HepG2 (cell line): ENCODE results near the gene DLEC1. TPM values are rescaled to one million over a fixed set of nuclear protein-coding genes. Genes with fewer than 3 reads are reported as not detected.
A peak's percentile ranks its signal among the peaks of the same experiment; 100 is the strongest.

ENCODE experiments used
- AKNA ChIP-seq: sonication (generic); formaldehyde crosslinking; IDR thresholded peaks from 2 replicates; pipeline ENCODE4 v1.4.0; 2020; ENCODE audit warnings: missing genetic modification reagents, borderline replicate concordance
- ATF5 ChIP-seq: sonication (generic); formaldehyde crosslinking; IDR thresholded peaks from 2 replicates; pipeline ENCODE4 v1.4.0; 2020; ENCODE audit warnings: mild to moderate bottlenecking, low read depth, missing genetic modification reagents
- BRCA1 ChIP-seq: sonication (generic); formaldehyde crosslinking; IDR thresholded peaks from 2 replicates; pipeline ENCODE4 v1.4.0; 2020; ENCODE audit warnings: missing genetic modification reagents
- DNMT3B ChIP-seq: conservative IDR thresholded peaks from 2 replicates; pipeline ENCODE4 v1.6.1; 2016; ENCODE audit warnings: missing biosample characterization, control low read depth
- E2F2 ChIP-seq: sonication (generic); formaldehyde crosslinking; IDR thresholded peaks from 2 replicates; pipeline ENCODE4 v1.4.0; 2020; ENCODE audit warnings: missing genetic modification reagents, borderline replicate concordance
- GLI4 ChIP-seq: sonication (generic); formaldehyde crosslinking; IDR thresholded peaks from 2 replicates; pipeline ENCODE4 v1.5.1; 2020; ENCODE audit warnings: missing genetic modification reagents, mild to moderate bottlenecking, moderate library complexity, borderline replicate concordance
- JDP2 ChIP-seq: sonication (generic); formaldehyde crosslinking; IDR thresholded peaks from 2 replicates; pipeline ENCODE4 v1.8.1; 2022; ENCODE audit warnings: missing genetic modification reagents, borderline replicate concordance
- KAT7 ChIP-seq: IDR thresholded peaks from 2 replicates; pipeline ENCODE4 v1.6.1; 2018; ENCODE audit warnings: borderline replicate concordance, missing compliant biosample characterization
- MNT ChIP-seq: fragments of 450-650 bp; IDR thresholded peaks from 2 replicates; pipeline ENCODE4 v1.6.1; 2016
- RELA ChIP-seq: sonication (generic); formaldehyde crosslinking; IDR thresholded peaks from 2 replicates; pipeline ENCODE4 v1.4.0; 2020; ENCODE audit warnings: missing genetic modification reagents
- SSRP1 ChIP-seq: IDR thresholded peaks from 2 replicates; pipeline ENCODE4 v1.6.1; 2016; ENCODE audit warnings: control low read depth
- ZBTB44 ChIP-seq: sonication (generic); formaldehyde crosslinking; IDR thresholded peaks from 2 replicates; pipeline ENCODE4 v1.4.0; 2020; ENCODE audit warnings: missing genetic modification reagents
- ZNF232 ChIP-seq: sonication (generic); formaldehyde crosslinking; IDR thresholded peaks from 2 replicates; pipeline ENCODE4 v1.4.0; 2020; ENCODE audit warnings: missing genetic modification reagents, borderline replicate concordance
- ZNF33A ChIP-seq: sonication (generic); formaldehyde crosslinking; IDR thresholded peaks from 2 replicates; pipeline ENCODE4 v1.5.1; 2020; ENCODE audit warnings: missing genetic modification reagents, mild to moderate bottlenecking, moderate library complexity, borderline replicate concordance
- ZNF441 ChIP-seq: sonication (generic); formaldehyde crosslinking; IDR thresholded peaks from 2 replicates; pipeline ENCODE4 v1.7.0; 2021; ENCODE audit warnings: missing genetic modification reagents, borderline replicate concordance
- polyA plus RNA-seq, 8 experiments: library from polyadenylated mRNA; depleted of rRNA in 3 of 8; stranded (reverse) in 7 of 8; unstranded in 1 of 8; fragments of >200 nt; fragmentation: Illumina TruSeq in 4 of 8; extraction: Trizol in 4 of 8; gene quantifications; 2 replicates each; pipeline versions ENCODE4 v1.2.1 to v1.2.3, GENCODE V29; 2011 to 2016; ENCODE audit warnings: low read depth in 4 of 8, missing spikeins in 1 of 8, mixed read lengths in 1 of 8; ENCODE audit not compliant: insufficient read depth in 1 of 8
- total RNA-seq, 5 experiments: library from RNA; depleted of rRNA; stranded (reverse); fragments of >200 nt; fragmentation: Illumina TruSeq; extraction: Trizol; gene quantifications; 2 replicates each; pipeline ENCODE4 v1.2.3, GENCODE V29; 2016; ENCODE audit warnings: low read depth in 1 of 5

DLEC1 gene
- total and polyA plus RNA-seq, 2 of the 13 experiments (the other 11 are each of a cell fraction or from before 2014, with no cell fraction given): 0.09 TPM; not detected in 1

GRCh38 chr3:38136777-38137614 is 98.0 kb downstream of the DLEC1 start, which contains the start of gene ACAA1 (continued):
- TF ChIP-seq MNT: peak; percentile 39; the same call in 1 of the 2 replicates
- TF ChIP-seq BRCA1 (CRISPR knock-in tag): peak; percentile 25; the same call in 1 of the 2 replicates
- TF ChIP-seq ZNF33A (CRISPR knock-in tag): no peak
- TF ChIP-seq ZNF232: peak; percentile 31; the same call in 1 of the 2 replicates
- no peak for TF ChIP-seq ATF5
- TF ChIP-seq RELA (CRISPR knock-in tag): no peak
- no peak for TF ChIP-seq AKNA
- no peak; the same call in 1 of the 2 replicates for TF ChIP-seq KAT7 (CRISPR knock-in tag)
- TF ChIP-seq ZBTB44 (CRISPR knock-in tag): 0 out of 2 replicates have a peak, but pooled peaks have one; percentile 75
- no peak for TF ChIP-seq E2F2 (CRISPR knock-in tag)
- TF ChIP-seq DNMT3B: no peak
- TF ChIP-seq SSRP1 (CRISPR knock-in tag): no peak
- no peak; the same call in 1 of the 2 replicates for TF ChIP-seq ZNF441 (CRISPR knock-in tag)
- TF ChIP-seq JDP2 (CRISPR knock-in tag): no peak
- no peak; the same call in 1 of the 2 replicates for TF ChIP-seq GLI4 (CRISPR knock-in tag)
